ENCODE data around the gene TDRD3. TPM values are rescaled to one million over a fixed set of nuclear protein-coding genes. Genes with fewer than 3 reads are reported as not detected.
"Not testable (repeated sequence)": the region's sequence is repeated elsewhere in the genome, so short reads cannot be mapped to it uniquely, and the experiment has no call there.

Gene TDRD3
- 10 to 100 TPM; 32.9 to 40.9 (median 38.5) TPM for polyA plus RNA-seq (ENCODE audit: insufficient read length in 4 of 4)

DNA sequence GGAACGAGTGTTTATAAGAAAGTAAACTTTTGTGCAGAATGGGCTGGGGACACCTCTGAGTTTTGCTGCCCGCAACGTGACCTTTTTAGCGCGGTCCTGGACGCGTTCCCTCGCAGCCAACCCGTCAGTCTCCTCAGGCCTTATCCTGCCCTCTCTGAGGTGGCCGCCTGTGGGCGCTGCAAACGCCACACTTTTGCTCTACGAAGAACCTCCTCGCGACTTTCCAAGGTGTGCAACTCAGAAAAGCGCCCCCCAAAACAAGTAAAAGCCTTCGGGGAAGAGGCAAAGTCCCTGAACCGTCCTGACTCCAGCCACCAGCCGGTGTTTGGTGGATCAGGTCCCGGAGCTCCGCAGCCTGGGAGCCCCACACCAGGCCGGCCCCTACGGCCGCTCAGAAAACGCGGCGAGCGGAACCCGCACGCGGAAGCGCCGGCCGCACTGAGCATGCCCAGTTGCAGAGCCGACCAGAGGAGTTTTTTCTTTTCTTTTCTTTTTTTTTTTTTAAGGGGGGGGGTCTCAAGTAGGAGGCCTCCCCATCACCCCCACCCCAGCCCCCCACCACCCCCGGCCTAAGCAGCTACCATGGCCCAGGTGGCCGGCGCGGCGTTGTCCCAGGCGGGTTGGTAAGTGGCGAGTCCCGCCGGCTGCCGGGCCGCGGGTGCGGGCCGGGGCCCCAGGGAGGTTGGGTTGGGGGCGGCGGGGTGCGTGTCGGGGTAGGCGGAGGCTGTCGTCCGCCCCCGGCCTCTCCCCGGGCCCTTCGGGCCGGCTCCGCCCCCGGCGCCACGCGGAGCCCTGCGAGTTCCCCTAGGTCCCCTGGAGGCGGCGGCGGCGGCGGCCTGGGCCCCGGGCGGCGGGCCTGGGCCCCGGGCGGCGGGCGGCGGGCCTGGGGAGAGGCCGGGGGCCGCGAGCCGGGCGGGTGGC, at the start of gene TDRD3:
Gene TDRD3, plus strand, starts transcription at position 438 of the 921 bp plus-strand sequence. Its CDS starts 145 bp downstream, at position 583.
- DNase-seq (ENCODE audit: low read depth in 4 of 4, low spot score in 3 of 4) = peak; percentile 72 to 81 (median 78)

GRCh38 chr13:60347690-60348089, 49.3 kb upstream of the TDRD3 start:
- no peak for DNase-seq (ENCODE audit: low read depth in 4 of 4, low spot score in 3 of 4)

GRCh38 chr13:60348097-60348496, 48.9 kb upstream of the TDRD3 start:
- no peak for DNase-seq (ENCODE audit: low read depth in 4 of 4, low spot score in 3 of 4)

- no peak for DNase-seq (ENCODE audit: low read depth in 4 of 4, low spot score in 3 of 4)
Observed at GRCh38 chr13:60351326-60351725, 45.7 kb upstream of the TDRD3 start.

DNA sequence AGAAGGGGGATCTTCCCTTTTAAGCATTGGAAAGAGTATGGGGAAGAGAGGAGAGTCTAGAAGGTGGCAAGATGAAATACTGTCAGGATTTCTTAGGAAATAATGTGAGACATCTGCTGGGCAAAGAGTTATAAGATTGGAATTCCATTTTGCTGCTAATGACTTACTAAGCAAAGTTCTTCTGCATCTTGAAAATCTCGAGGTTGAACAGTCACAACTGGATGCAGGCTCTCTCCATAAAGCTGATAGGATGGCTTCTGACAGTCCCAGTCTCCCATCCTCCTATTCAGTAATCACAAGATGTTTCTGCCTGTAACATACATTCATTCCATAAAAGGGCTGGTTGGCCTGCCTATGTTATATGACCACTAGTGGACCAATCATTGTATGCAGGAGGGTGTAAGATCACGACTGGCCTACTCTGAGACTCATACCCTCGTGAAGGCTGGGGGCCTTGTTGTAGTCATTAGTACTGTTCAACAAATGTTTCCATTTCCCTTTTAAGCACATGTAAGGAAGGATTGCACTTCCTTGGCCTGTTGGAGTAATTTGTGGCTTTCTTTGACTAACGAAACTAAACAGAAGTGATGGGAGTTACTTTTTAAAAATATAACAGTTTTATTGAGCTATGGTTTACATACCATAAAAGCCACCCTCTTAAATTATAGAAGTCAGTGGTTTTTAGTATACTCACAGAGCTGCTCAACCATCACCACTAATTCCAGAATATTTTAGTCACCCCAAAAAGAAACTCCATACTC, 45.0 kb upstream of the TDRD3 start:
- no peak for DNase-seq (ENCODE audit: low read depth in 4 of 4, low spot score in 3 of 4)

DNA sequence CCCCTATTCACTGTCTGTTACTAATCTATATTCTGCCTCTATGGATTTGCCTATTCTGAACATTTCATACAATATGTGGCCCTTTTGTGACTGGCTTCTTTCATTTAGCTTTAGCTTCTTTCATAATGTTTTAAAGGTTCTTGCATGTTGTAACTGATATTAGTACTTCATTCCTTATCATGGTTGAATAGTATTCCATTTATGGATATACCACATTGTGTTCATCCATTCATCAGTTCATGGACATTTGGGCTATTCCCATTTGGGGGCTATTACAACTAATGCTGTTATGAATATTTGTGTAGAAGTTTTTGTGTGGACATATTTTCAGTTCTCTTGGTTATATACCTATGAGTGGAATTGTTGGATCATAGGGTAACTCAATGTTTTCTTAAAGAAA, 44.4 kb upstream of the TDRD3 start:
- no peak for DNase-seq (ENCODE audit: low read depth in 4 of 4, low spot score in 3 of 4)

DNA sequence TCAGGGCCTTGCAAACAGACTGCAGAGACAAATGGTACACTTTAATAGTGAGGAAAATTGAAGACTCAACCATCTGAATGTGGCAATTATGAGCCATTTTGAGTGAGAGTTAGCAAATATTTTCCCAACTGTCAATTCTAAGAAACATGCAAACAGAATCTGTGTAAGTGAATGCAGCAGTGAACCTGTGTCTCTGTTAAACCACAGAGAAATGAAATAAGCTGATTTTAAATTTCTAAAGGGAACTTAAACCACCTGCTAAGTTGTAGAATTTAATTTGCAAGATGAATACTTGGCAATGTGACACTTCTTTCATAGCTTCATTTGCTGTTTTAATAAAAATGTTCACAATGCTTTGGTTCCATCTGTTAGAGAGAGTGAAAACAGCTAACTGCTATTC, 42.0 kb upstream of the TDRD3 start:
- DNase-seq (ENCODE audit: low read depth in 4 of 4, low spot score in 3 of 4) = no peak

DNA sequence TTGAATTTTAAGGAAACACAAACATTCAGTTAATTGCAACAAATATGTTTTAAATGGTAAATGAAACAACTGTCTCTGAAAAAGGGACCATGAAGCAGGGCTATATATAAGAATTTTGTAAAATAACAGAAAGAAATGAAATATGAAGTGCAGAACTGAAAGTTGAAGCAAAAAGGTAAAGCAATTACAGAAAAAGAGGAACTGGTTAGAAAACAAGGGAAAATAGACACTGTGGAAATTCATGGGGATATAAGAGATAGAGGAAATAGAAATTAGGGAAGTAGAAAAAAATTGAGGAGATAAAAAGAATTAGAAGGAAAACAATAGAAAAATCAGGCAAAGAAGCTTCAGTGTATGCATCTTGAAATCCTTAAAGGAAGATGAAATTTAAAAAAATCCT, 40.0 kb upstream of the TDRD3 start:
- no peak for DNase-seq (ENCODE audit: low read depth in 4 of 4, low spot score in 3 of 4)

DNA sequence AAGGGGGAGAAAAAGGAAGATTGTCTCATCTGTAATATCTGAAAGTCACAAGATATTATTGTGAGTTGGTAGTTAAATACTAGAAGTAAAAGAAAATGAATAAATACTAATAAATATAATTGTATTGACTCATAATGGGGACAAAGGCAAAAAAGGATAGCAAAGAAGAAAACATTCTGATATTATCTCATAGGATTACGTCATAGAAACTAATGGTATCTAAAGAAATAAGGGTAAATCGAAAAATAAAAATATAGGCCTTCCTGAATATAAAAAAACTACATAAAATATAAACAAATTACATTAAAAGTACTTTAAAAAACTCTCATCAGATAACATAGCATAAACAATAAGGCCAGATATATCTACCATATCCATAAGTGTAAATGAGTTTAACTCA, 38.6 kb upstream of the TDRD3 start:
- no peak for DNase-seq (ENCODE audit: low read depth in 4 of 4, low spot score in 3 of 4)

DNA sequence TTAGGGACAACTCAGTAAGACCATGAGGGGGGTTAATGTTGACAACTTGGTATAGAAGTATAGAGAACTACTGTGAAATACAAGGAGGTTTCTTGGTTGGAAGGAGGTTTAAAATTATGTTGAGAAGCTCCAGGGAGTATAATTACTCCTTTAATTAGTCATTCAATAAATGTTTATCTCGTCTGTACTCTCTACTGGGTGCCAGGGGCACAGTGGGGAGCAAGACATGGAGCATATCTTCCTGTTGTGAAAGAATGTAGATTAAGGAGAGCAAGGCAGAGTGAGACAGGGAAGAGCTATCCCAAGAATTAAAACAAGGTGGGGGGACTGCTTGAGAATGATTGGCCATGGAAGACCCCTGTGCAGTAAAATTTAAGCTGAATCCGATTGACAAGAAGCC, 33.7 kb upstream of the TDRD3 start:
- no peak for DNase-seq (ENCODE audit: low read depth in 4 of 4, low spot score in 3 of 4)

- no peak for DNase-seq (ENCODE audit: low read depth in 4 of 4, low spot score in 3 of 4)
Observed at GRCh38 chr13:60369242-60369641, 27.8 kb upstream of the TDRD3 start.

GRCh38 chr13:60370343-60370742, 26.7 kb upstream of the TDRD3 start:
- no peak for DNase-seq (ENCODE audit: low read depth in 4 of 4, low spot score in 3 of 4)

- DNase-seq (ENCODE audit: low read depth in 4 of 4, low spot score in 3 of 4) = no peak
Observed at GRCh38 chr13:60372141-60372540, 24.9 kb upstream of the TDRD3 start.

DNA sequence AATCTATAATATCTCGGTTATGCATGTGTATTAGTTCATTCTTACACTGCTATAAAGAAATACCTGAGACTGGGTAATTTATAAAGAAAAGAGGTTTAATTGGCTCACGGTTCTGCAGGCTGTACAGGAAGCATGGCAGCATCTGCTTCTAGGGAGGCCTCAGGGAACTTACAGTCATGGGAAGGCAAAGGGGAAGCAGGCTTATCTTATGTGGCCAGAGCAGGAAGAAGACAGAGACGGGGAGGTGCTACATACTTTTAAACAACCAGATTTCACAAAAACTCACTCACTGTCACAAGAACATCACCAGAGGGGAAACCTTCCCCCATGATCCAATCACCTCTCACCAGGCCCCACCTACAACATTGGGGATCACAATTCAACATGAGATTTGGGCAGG, 17.7 kb upstream of the TDRD3 start:
- not testable (repeated sequence) for DNase-seq (ENCODE audit: low read depth in 4 of 4, low spot score in 3 of 4)

GRCh38 chr13:60379837-60380565, 17.0 kb upstream of the TDRD3 start:
- no peak for DNase-seq (ENCODE audit: low read depth in 4 of 4, low spot score in 3 of 4)

DNA sequence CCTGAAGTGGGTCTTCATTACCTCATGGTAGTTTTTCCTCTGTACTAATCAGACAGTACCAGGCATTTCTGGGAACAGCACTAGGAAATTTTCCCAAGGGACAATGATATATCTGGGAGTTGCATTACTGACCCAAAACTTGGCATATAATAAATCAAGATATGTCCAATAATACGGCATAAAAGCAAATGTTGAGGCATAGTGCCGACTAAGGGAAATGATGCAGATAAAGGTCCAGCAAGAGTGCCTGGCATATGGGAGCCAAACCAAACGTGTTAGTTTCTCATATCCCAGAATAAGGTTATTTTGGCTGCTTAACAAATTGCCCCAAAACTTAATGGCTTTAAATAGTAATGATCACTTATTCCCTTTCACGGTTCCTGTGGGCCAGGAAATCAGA, 12.1 kb upstream of the TDRD3 start:
- no peak for DNase-seq (ENCODE audit: low read depth in 4 of 4, low spot score in 3 of 4)

- no peak for DNase-seq (ENCODE audit: low read depth in 4 of 4, low spot score in 3 of 4)
Observed at GRCh38 chr13:60386250-60386649, 10.8 kb upstream of the TDRD3 start.

DNA sequence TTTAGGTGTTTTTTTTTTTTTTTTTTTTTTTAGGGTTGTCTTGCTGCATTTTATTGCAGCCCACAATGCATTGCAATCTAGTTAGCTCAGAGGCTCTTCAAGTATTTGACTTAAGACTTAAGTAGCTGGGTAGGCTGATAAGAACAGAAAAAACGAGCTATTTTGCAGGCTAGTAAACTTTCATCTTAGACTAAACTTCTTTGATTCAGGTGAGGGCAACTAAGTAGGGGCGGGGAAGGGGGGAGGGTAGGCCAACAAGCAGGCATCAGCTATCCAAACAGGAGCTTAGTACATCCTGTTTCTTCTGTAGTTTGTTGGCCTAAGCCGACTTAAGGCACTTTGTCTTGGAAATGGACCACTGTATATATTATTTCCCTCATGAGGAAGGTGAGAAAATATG, 4.9 kb upstream of the TDRD3 start:
- DNase-seq (ENCODE audit: low read depth in 4 of 4, low spot score in 3 of 4) = no peak

DNA sequence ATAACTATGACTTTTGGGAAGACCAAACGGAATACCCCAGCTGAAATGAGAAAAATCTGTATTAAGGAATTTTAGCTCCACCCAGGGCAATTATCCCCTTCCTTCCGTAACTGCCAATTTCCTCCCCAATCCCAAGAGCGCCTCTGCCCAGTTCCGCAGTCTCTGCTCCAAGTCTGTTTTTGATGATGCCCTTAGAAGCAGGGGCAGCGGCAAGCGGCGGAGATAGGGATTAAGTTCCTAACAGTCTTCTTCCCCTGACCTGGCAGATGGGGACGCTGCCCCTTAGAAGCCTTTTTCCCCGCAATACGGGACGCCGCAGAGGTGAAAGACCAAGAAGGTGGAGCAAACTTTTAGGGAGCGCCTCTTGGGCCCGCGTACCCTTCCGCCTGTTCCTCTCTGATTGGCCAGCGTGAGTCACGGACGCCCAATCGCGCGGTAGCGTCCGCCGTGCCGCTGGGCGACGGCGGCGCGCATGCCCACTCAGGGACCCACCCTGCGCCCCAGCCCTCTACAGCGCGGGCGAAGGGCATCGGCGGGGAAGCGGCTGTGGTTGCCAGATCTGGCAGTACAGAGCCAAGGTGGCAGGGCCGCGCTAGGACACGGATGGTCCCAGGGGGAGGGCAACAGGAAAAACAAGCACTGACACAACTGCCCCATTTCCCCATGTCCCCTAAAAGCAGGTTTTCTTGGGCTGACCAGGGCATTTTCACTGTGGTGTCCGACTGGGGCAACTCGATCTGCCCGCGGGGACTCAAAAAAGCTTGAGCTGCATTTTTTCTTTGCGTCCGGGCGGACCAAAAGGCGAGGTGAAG, 843 bp upstream of the TDRD3 start:
- peak; percentile 81 to 88 (median 82) for DNase-seq (ENCODE audit: low read depth in 4 of 4, low spot score in 3 of 4)

- peak; percentile 38 to 60 (median 46) for DNase-seq (ENCODE audit: low read depth in 4 of 4, low spot score in 3 of 4)
Observed at GRCh38 chr13:60397704-60398378, 821 bp downstream of the TDRD3 start.
